Measurements from ENCODE around the gene ADORA3. TPM values are rescaled to one million over a fixed set of nuclear protein-coding genes. Genes with fewer than 3 reads are reported as not detected.

The ADORA3 gene
- total and polyA plus RNA-seq, 10 of the 15 experiments (the other 5 are each of a cell fraction or from before 2014, with no cell fraction given) = 0.14 to 0.29 (median 0.18) TPM; not detected in 2

- SMC1A ChIA-PET (ENCODE audit: uncharacterized antibody, unreplicated experiment) = interaction anchor here (0.7 to 5.4 kb wide), 8 partner anchors 11 to 271 kb away, joined by 3 to 46 read pairs (median 5); no protein-coding TSS in a partner anchor
- Histone ChIP-seq H3K36me3 (ENCODE audit: control insufficient read depth in 2 of 2, insufficient read depth in 2 of 2, low read length in 1 of 2) (no peaks in the 10 kb centered on the region), H3K4me3 (no peak overlapping the region), H3K79me2 (ENCODE audit: control insufficient read depth, insufficient read depth, low read length) (no peaks in the 10 kb centered on the region), H3K27me3 (replicated peaks in 1 of 2; ENCODE audit: control insufficient read depth in 2 of 2, insufficient read depth in 2 of 2, low read length in 1 of 2) (no peaks in the 10 kb centered on the region), H3K9me3 (replicated peaks; ENCODE audit: control insufficient read depth, insufficient read depth, low read length) (peaks cover 15% of the 10 kb centered on the region), H3K4me2 (ENCODE audit: control insufficient read depth, insufficient read depth) (peak overlapping the region; percentile 27; the same call in 1 of the 2 replicates), H3K4me1 (ENCODE audit: control insufficient read depth, insufficient read depth, low read length) (peaks cover 16% of the 10 kb centered on the region; the same call in 1 of the 2 replicates), H2AFZ (ENCODE audit: control insufficient read depth, low read depth, low read length) (no peak overlapping the region), H3K9ac (ENCODE audit: control insufficient read depth, insufficient read depth, low read length) (no peak overlapping the region), H4K20me1 (ENCODE audit: control insufficient read depth, insufficient read depth) (no peaks in the 10 kb centered on the region), H3K27ac (ENCODE audit: control insufficient read depth, insufficient read depth) (no peak overlapping the region)
- ATAC-seq (no peak; the same call in 2 of the 3 replicates), DNase-seq (ENCODE audit: low read depth, low spot score) (no peak), FAIRE-seq (no peak)
- intact Hi-C loops (cut with micrococcal nuclease; ENCODE audit: unreplicated experiment) (no loop called here), in situ Hi-C loops (cut with MboI) (loop anchor here (25.0 kb wide), 1 partner anchor 865 kb away; no protein-coding TSS in a partner anchor)
- RAD21 ChIA-PET (ENCODE audit: unreplicated experiment) = interaction anchor here (1.5 to 1.6 kb wide), 2 partner anchors 10 to 16 kb away, joined by 4 to 5 read pairs; no protein-coding TSS in a partner anchor
- no TSS peak for BruUV-seq (replicated peaks)
- WGBS (ENCODE audit: insufficient coverage, insufficient replicate concordance, low lambda C conversion rate, missing lambda C conversion rate) = 45% methylated on average over 5 of the region's 5 CpGs
- CTCF ChIA-PET = interaction anchor here (0.8 to 5.6 kb wide), 4 partner anchors 10 to 270 kb away, joined by 3 to 41 read pairs (median 5); no protein-coding TSS in a partner anchor
- POLR2A ChIA-PET = interaction anchor here (1.1 to 1.2 kb wide), 2 partner anchors 9 to 20 kb away, joined by 3 to 5 read pairs; no protein-coding TSS in a partner anchor
- TF ChIP-seq NFXL1 (IDR thresholded peaks at IDR 0.05; ENCODE audit: borderline replicate concordance) = no peak
- TF ChIP-seq SIX5 (IDR thresholded peaks at IDR 0.05; ENCODE audit: low read depth, low read length, severe bottlenecking) = no peak
- no peak for TF ChIP-seq HDAC6 (IDR thresholded peaks at IDR 0.05; ENCODE audit: unreplicated experiment)
- no peak for TF ChIP-seq GABPA (IDR thresholded peaks at IDR 0.05; ENCODE audit: low read depth)
- peak; percentile 40; the same call in 1 of the 2 replicates for TF ChIP-seq SPI1 (IDR thresholded peaks at IDR 0.05; ENCODE audit: borderline replicate concordance, insufficient read depth, low read depth, low read length)
- TF ChIP-seq BCLAF1 (IDR thresholded peaks at IDR 0.05) = no peak
- no peak for TF ChIP-seq IRF5 (IDR thresholded peaks at IDR 0.05; ENCODE audit: borderline replicate concordance)
- TF ChIP-seq ZBTB11 (CRISPR knock-in tag; IDR thresholded peaks at IDR 0.05) = no peak
- no peak for TF ChIP-seq PRDM15 (CRISPR knock-in tag; IDR thresholded peaks at IDR 0.05)
- no peak for TF ChIP-seq WRNIP1 (IDR thresholded peaks at IDR 0.05; ENCODE audit: borderline replicate concordance, low read depth, low read length)
- no peak for TF ChIP-seq PAX5 (IDR thresholded peaks at IDR 0.05; ENCODE audit: borderline replicate concordance, low read depth, low read length)
Measured at GRCh38 chr1:111497592-111497991, 5.8 kb downstream of the ADORA3 start.
